GM23248 (cell line): ENCODE data around the gene TSPAN17.

Source experiments
- EZH2 ChIP-seq: fragments of 200-600 bp; sonication (generic); IDR thresholded peaks from 2 replicates; pipeline ENCODE4 v1.6.1; 2018; ENCODE audit warnings: antibody characterized with exemption, mild to moderate bottlenecking; ENCODE audit not compliant: insufficient read depth, poor library complexity, severe bottlenecking
- EZH2phosphoT487 ChIP-seq: fragments of 200-600 bp; sonication (generic); IDR thresholded peaks from 2 replicates; pipeline ENCODE4 v1.6.1; 2018; ENCODE audit warnings: antibody characterized with exemption, moderate library complexity, mild to moderate bottlenecking, low read depth; ENCODE audit not compliant: insufficient read depth

GRCh38 chr5:176697934-176698538 lies 50.8 kb downstream of the TSPAN17 start:
- TF ChIP-seq EZH2 (no peak), EZH2phosphoT487 (no peak)
